HFFc6 (cell line): ENCODE data around the gene RABEPK. TPM values are rescaled to one million over a fixed set of nuclear protein-coding genes. Genes with fewer than 3 reads are reported as not detected.

Source experiments
- DNase-seq: peaks from one replicate; pipeline ENCODE4 v3.0.0-alpha.2; 2018
- H3K27ac Mint-ChIP-seq: 2 replicates; pipeline ENCODE4 v1.8.0; 2020; ENCODE audit warnings: mild to moderate bottlenecking, mixed read lengths
- H3K27me3 Mint-ChIP-seq: 2 replicates; pipeline ENCODE4 v1.8.0; 2021; ENCODE audit warnings: mild to moderate bottlenecking, moderate library complexity, mixed read lengths; ENCODE audit not compliant: insufficient read depth
- H3K36me3 Mint-ChIP-seq: 2 replicates; pipeline ENCODE4 v1.8.0; 2021; ENCODE audit warnings: low read depth, mixed read lengths
- H3K4me1 Mint-ChIP-seq: 2 replicates; pipeline ENCODE4 v1.8.0; 2020; ENCODE audit warnings: low read depth, mixed read lengths
- H3K4me3 Mint-ChIP-seq: 2 replicates; pipeline ENCODE4 v1.8.0; 2020; ENCODE audit warnings: mild to moderate bottlenecking, moderate library complexity, mixed read lengths
- H3K9me3 Mint-ChIP-seq: 2 replicates; pipeline ENCODE4 v1.8.0; 2020; ENCODE audit warnings: mild to moderate bottlenecking, mixed read lengths
- CTCF ChIP-seq: fragments of 200-600 bp; sonication (generic); IDR thresholded peaks from 2 replicates; pipeline ENCODE4 v1.5.0; 2021; ENCODE audit warnings: antibody characterized with exemption, mild to moderate bottlenecking
- total RNA-seq, 6 experiments: library from RNA; stranded (reverse); fragmentation: NEBNext Ultra II Directional; extraction: Animal tissue kit (Norgen Biotek cat#: 25700); gene quantifications; 2 replicates in 1 of 6; 3 replicates in 5 of 6; pipeline ENCODE4 v1.2.3, GENCODE V29; 2021

RABEPK gene
- total RNA-seq, 6 experiments from 2014 or later = 29.6 to 39.2 (median 32.7) TPM

DNA sequence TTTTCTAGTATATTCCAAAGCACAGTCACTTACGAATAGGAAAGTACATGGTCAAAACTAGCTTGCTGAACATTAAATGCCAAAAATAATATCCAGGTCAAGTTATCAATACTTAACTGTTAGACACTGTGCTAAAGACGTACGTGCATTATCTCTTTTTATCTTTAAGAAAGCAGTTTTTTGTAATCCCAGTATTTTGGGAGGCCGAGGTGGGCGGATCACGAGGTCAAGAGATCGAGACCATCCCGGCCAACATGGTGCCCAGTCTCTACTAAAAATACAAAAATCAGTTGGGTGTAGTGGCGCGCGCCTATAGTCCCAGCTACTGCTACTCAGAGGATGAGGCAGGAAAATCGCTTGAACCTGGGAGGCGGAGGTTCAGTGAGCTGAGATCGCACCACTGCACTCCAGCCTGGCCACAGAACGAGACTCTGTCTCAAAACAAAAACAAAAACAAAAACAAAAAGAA, 43.5 kb downstream of the RABEPK start:
- Mint-ChIP-seq H3K9me3 (peaks cover 6% of the 10 kb centered on the region), H3K4me1 (peaks cover 28% of the 10 kb centered on the region), H3K36me3 (peaks cover 25% of the 10 kb centered on the region), H3K27me3 (peaks cover 14% of the 10 kb centered on the region), H3K27ac (peak overlapping the region; percentile 87), H3K4me3 (peak overlapping the region; percentile 13; the same call in 1 of the 2 replicates)
- no peak for DNase-seq
- no peak for TF ChIP-seq CTCF

GRCh38 chr9:125246261-125246667, 45.9 kb downstream of the RABEPK start:
- DNase-seq = no peak
- Mint-ChIP-seq H3K27ac (no peak overlapping the region), H3K4me1 (peaks cover 22% of the 10 kb centered on the region), H3K36me3 (peaks cover under 1% of the 10 kb centered on the region), H3K27me3 (peaks cover 3% of the 10 kb centered on the region), H3K9me3 (peaks cover 1% of the 10 kb centered on the region), H3K4me3 (no peak overlapping the region)
- no peak for TF ChIP-seq CTCF

GRCh38 chr9:125254231-125254630, 53.9 kb downstream of the RABEPK start:
- no peaks in the 10 kb centered on the region for H3K4me1 Mint-ChIP-seq
- H3K9me3 Mint-ChIP-seq = no peaks in the 10 kb centered on the region
- H3K27me3 Mint-ChIP-seq = peaks cover 2% of the 10 kb centered on the region; the same call in 1 of the 2 replicates
- DNase-seq = no peak
- H3K4me3 Mint-ChIP-seq = no peak overlapping the region
- no peaks in the 10 kb centered on the region for H3K36me3 Mint-ChIP-seq
- no peak overlapping the region for H3K27ac Mint-ChIP-seq
- TF ChIP-seq CTCF = no peak

- Mint-ChIP-seq H3K36me3 (no peaks in the 10 kb centered on the region), H3K27me3 (peaks cover 2% of the 10 kb centered on the region; the same call in 1 of the 2 replicates), H3K27ac (no peak overlapping the region), H3K4me3 (no peak overlapping the region), H3K9me3 (no peaks in the 10 kb centered on the region), H3K4me1 (peaks cover 5% of the 10 kb centered on the region)
- DNase-seq = no peak
- TF ChIP-seq CTCF = peak; percentile 40
Observed at GRCh38 chr9:125255781-125256391, 55.5 kb downstream of the RABEPK start.

GRCh38 chr9:125258160-125258785, 57.9 kb downstream of the RABEPK start:
- no peak overlapping the region for H3K4me3 Mint-ChIP-seq
- no peak for DNase-seq
- H3K4me1 Mint-ChIP-seq = peaks cover 21% of the 10 kb centered on the region
- peaks cover under 1% of the 10 kb centered on the region; the same call in 1 of the 2 replicates for H3K27me3 Mint-ChIP-seq
- no peak for TF ChIP-seq CTCF
- H3K9me3 Mint-ChIP-seq = no peaks in the 10 kb centered on the region
- no peaks in the 10 kb centered on the region for H3K36me3 Mint-ChIP-seq
- no peak overlapping the region for H3K27ac Mint-ChIP-seq
